KMS-11 (cell line): ENCODE measurements around the gene WT1.

Source experiments
- H2AFZ ChIP-seq: fragments of 200-600 bp; sonication (generic); 2 replicates; pipeline ENCODE4 v1.6.1; 2016; ENCODE audit warnings: antibody characterized with exemption, mixed run types, low read depth
- H3K27ac ChIP-seq: fragments of 200-600 bp; sonication (generic); 2 replicates; pipeline ENCODE4 v1.6.1; 2016; ENCODE audit warnings: mild to moderate bottlenecking, mixed run types
- H3K27me3 ChIP-seq: fragments of 200-600 bp; sonication (generic); 2 replicates; pipeline ENCODE4 v1.6.1; 2017; ENCODE audit warnings: mild to moderate bottlenecking, low read depth, mixed run types, moderate library complexity; ENCODE audit not compliant: insufficient read depth
- H3K36me3 ChIP-seq: fragments of 200-600 bp; sonication (generic); 2 replicates; pipeline ENCODE4 v1.6.1; 2017; ENCODE audit warnings: mild to moderate bottlenecking, mixed run types; ENCODE audit not compliant: insufficient read depth
- H3K4me1 ChIP-seq: fragments of 200-600 bp; sonication (generic); 2 replicates; pipeline ENCODE4 v1.6.1; 2016; ENCODE audit warnings: mild to moderate bottlenecking, low read depth, mixed run types; ENCODE audit not compliant: poor library complexity, severe bottlenecking
- H3K4me2 ChIP-seq: fragments of 200-600 bp; sonication (generic); 2 replicates; pipeline ENCODE4 v1.7.0; 2016; ENCODE audit warnings: mild to moderate bottlenecking, mixed run types
- H3K4me3 ChIP-seq: fragments of 200-600 bp; sonication (generic); IDR thresholded peaks from 2 replicates; pipeline ENCODE4 v1.6.1; 2017; ENCODE audit warnings: low read depth, low read length, mixed read lengths; ENCODE audit not compliant: insufficient read depth
- H3K79me2 ChIP-seq: fragments of 200-600 bp; sonication (generic); 2 replicates; pipeline ENCODE4 v1.6.1; 2016; ENCODE audit warnings: low read depth, mixed run types; ENCODE audit not compliant: insufficient read depth
- H3K9ac ChIP-seq: fragments of 200-600 bp; sonication (generic); 2 replicates; pipeline ENCODE4 v1.6.1; 2016; ENCODE audit warnings: mild to moderate bottlenecking, mixed run types
- H4K20me1 ChIP-seq: fragments of 200-600 bp; sonication (generic); 2 replicates; pipeline ENCODE4 v1.6.1; 2016; ENCODE audit warnings: mild to moderate bottlenecking, mixed run types; ENCODE audit not compliant: insufficient read depth
- CTCF ChIP-seq: fragments of 200-600 bp; sonication (generic); conservative IDR thresholded peaks from 2 replicates; pipeline ENCODE4 v1.6.1; 2017; ENCODE audit warnings: low read depth, mild to moderate bottlenecking, antibody characterized with exemption, low read length, moderate library complexity, mixed read lengths

The WT1 gene

GRCh38 chr11:32420937-32421901 is 14.1 kb downstream of the WT1 start:
- Histone ChIP-seq H2AFZ (peak overlapping the region; percentile 45; the same call in 1 of the 2 replicates), H3K4me2 (peak overlapping the region; percentile 92), H3K27me3 (no peaks in the 10 kb centered on the region), H3K4me1 (peaks cover 93% of the 10 kb centered on the region), H3K36me3 (no peaks in the 10 kb centered on the region), H4K20me1 (no peaks in the 10 kb centered on the region), H3K9ac (peak overlapping the region; percentile 43; the same call in 1 of the 2 replicates), H3K27ac (peak overlapping the region; percentile 84), H3K4me3 (no peak overlapping the region), H3K79me2 (no peaks in the 10 kb centered on the region)
- TF ChIP-seq CTCF = no peak

GRCh38 chr11:32420139-32420538 is 15.2 kb downstream of the WT1 start:
- no peaks in the 10 kb centered on the region for H4K20me1 ChIP-seq
- H3K36me3 ChIP-seq = no peaks in the 10 kb centered on the region
- peaks cover 82% of the 10 kb centered on the region for H3K4me1 ChIP-seq
- peak overlapping the region; percentile 92 for H3K4me2 ChIP-seq
- H3K27ac ChIP-seq = peak overlapping the region; percentile 84
- TF ChIP-seq CTCF = no peak
- peak overlapping the region; percentile 43; the same call in 1 of the 2 replicates for H3K9ac ChIP-seq
- no peaks in the 10 kb centered on the region for H3K27me3 ChIP-seq
- no peaks in the 10 kb centered on the region for H3K79me2 ChIP-seq
- no peak overlapping the region for H2AFZ ChIP-seq
- no peak overlapping the region for H3K4me3 ChIP-seq

GRCh38 chr11:32418836-32419235 is 16.5 kb downstream of the WT1 start:
- Histone ChIP-seq H4K20me1 (no peaks in the 10 kb centered on the region), H3K4me1 (peaks cover 69% of the 10 kb centered on the region), H3K36me3 (no peaks in the 10 kb centered on the region), H3K4me3 (no peak overlapping the region), H3K27me3 (no peaks in the 10 kb centered on the region), H3K4me2 (no peak overlapping the region; the same call in 1 of the 2 replicates), H3K27ac (no peak overlapping the region), H3K79me2 (no peaks in the 10 kb centered on the region), H3K9ac (no peak overlapping the region), H2AFZ (no peak overlapping the region)
- no peak for TF ChIP-seq CTCF

GRCh38 chr11:32417806-32418205 is 17.5 kb downstream of the WT1 start:
- H2AFZ ChIP-seq = no peak overlapping the region
- peak overlapping the region; percentile 37; the same call in 1 of the 2 replicates for H3K4me2 ChIP-seq
- H3K27ac ChIP-seq = no peak overlapping the region; the same call in 1 of the 2 replicates
- no peaks in the 10 kb centered on the region for H4K20me1 ChIP-seq
- H3K9ac ChIP-seq = no peak overlapping the region
- no peaks in the 10 kb centered on the region for H3K36me3 ChIP-seq
- no peaks in the 10 kb centered on the region for H3K79me2 ChIP-seq
- H3K4me3 ChIP-seq = no peak overlapping the region
- TF ChIP-seq CTCF = no peak
- no peaks in the 10 kb centered on the region for H3K27me3 ChIP-seq
- H3K4me1 ChIP-seq = peaks cover 59% of the 10 kb centered on the region
